Activated CD8-positive, alpha-beta memory T cell treated with anti-CD3 and anti-CD28 coated beads for 36 hours (primary cell): ENCODE results near the gene OR56B4. TPM values are rescaled to one million over a fixed set of nuclear protein-coding genes. Genes with fewer than 3 reads are reported as not detected.
"Not testable (repeated sequence)": the region's sequence is repeated elsewhere in the genome, so short reads cannot be mapped to it uniquely, and the experiment has no call there.

Experiments used
- CTCF ChIA-PET: fragments of 350-600 bp; sonication (Branson Sonifier 250); formaldehyde crosslinking; loops from one replicate; lab custom pipeline; 2021; ENCODE audit warnings: antibody characterized with exemption; lab: Charles Lee
- POLR2A ChIA-PET: fragments of 350-600 bp; sonication (Branson Sonifier 250); formaldehyde crosslinking; loops from one replicate; lab custom pipeline; 2021; ENCODE audit warnings: antibody characterized with exemption; lab: Charles Lee
- total RNA-seq, 2 experiments: library from RNA; stranded (reverse); gene quantifications; one replicate each; pipeline ENCODE4 v1.2.3, GENCODE V29; 2021

Gene OR56B4
- not detected for total RNA-seq

- POLR2A ChIA-PET, CTCF ChIA-PET: not testable (repeated sequence)
Measured at GRCh38 chr11:6107384-6107783, at the start of gene OR56B4. OR56B4 (plus strand) TSS chr11:6107684; CDS start chr11:6107779, 95 bp downstream.

- ChIA-PET CTCF (no interaction called here), POLR2A (no interaction called here)
Measured at GRCh38 chr11:6061475-6061874, 46.0 kb upstream of the OR56B4 start.

- CTCF ChIA-PET: no interaction called here
- POLR2A ChIA-PET: no interaction called here
Measured at GRCh38 chr11:6062691-6063358, 44.7 kb upstream of the OR56B4 start.

- ChIA-PET POLR2A (no interaction called here), CTCF (no interaction called here)
Measured at GRCh38 chr11:6067502-6067901, 40.0 kb upstream of the OR56B4 start.

- CTCF ChIA-PET, POLR2A ChIA-PET: not testable (repeated sequence)
Measured at GRCh38 chr11:6076443-6076842, 31.0 kb upstream of the OR56B4 start.

GRCh38 chr11:6077723-6078122, 29.8 kb upstream of the OR56B4 start:
- CTCF ChIA-PET: no interaction called here
- POLR2A ChIA-PET: no interaction called here

GRCh38 chr11:6079463-6079862, 28.0 kb upstream of the OR56B4 start:
- POLR2A ChIA-PET: no interaction called here
- CTCF ChIA-PET: no interaction called here

GRCh38 chr11:6083129-6083528, 24.4 kb upstream of the OR56B4 start:
- ChIA-PET POLR2A (no interaction called here), CTCF (no interaction called here)

GRCh38 chr11:6084587-6084986, 22.9 kb upstream of the OR56B4 start:
- CTCF ChIA-PET: interaction anchor here (0.6 kb wide), 1 partner anchor 184 kb away, joined by 5 read pairs; no protein-coding TSS in a partner anchor
- POLR2A ChIA-PET: no interaction called here

- ChIA-PET CTCF (no interaction called here), POLR2A (no interaction called here)
Measured at GRCh38 chr11:6094186-6094585, 13.3 kb upstream of the OR56B4 start.

GRCh38 chr11:6095798-6096197, 11.7 kb upstream of the OR56B4 start:
- CTCF ChIA-PET: no interaction called here
- POLR2A ChIA-PET: no interaction called here

- ChIA-PET CTCF (no interaction called here), POLR2A (no interaction called here)
Measured at GRCh38 chr11:6096417-6096816, 11.1 kb upstream of the OR56B4 start.

GRCh38 chr11:6099577-6099976, 7.9 kb upstream of the OR56B4 start:
- ChIA-PET CTCF (no interaction called here), POLR2A (no interaction called here)

- ChIA-PET POLR2A (no interaction called here), CTCF (no interaction called here)
Measured at GRCh38 chr11:6110011-6110410, 2.5 kb downstream of the OR56B4 start.

GRCh38 chr11:6111673-6112072, 4.2 kb downstream of the OR56B4 start:
- CTCF ChIA-PET: no interaction called here
- POLR2A ChIA-PET: no interaction called here

GRCh38 chr11:6116638-6117037, 9.2 kb downstream of the OR56B4 start:
- CTCF ChIA-PET: no interaction called here

GRCh38 chr11:6124245-6124644, 16.8 kb downstream of the OR56B4 start:
- CTCF ChIA-PET: no interaction called here

More at GRCh38 chr11:6116638-6117037, 9.2 kb downstream of the OR56B4 start:
- POLR2A ChIA-PET: no interaction called here

GRCh38 chr11:6127881-6128280, 20.4 kb downstream of the OR56B4 start:
- POLR2A ChIA-PET: no interaction called here
- CTCF ChIA-PET: no interaction called here

More at GRCh38 chr11:6124245-6124644, 16.8 kb downstream of the OR56B4 start:
- POLR2A ChIA-PET: no interaction called here

- POLR2A ChIA-PET: no interaction called here
- CTCF ChIA-PET: no interaction called here
Measured at GRCh38 chr11:6129011-6129410, 21.5 kb downstream of the OR56B4 start.

- POLR2A ChIA-PET: no interaction called here
- CTCF ChIA-PET: no interaction called here
Measured at GRCh38 chr11:6129635-6130034, 22.2 kb downstream of the OR56B4 start.

- POLR2A ChIA-PET: no interaction called here
- CTCF ChIA-PET: no interaction called here
Measured at GRCh38 chr11:6132431-6132830, 24.9 kb downstream of the OR56B4 start.

GRCh38 chr11:6135936-6136335, 28.5 kb downstream of the OR56B4 start:
- CTCF ChIA-PET, POLR2A ChIA-PET: not testable (repeated sequence)
